Stimulated activated CD8-positive, alpha-beta memory T cell treated with anti-CD3 and anti-CD28 coated beads, Interleukin-12 subunit alpha, Interleukin-12 subunit beta, amount 100 ng/mL, for 24 hours (primary cell): ENCODE data around the gene TIMP3.

Source experiments
- DNase-seq: peaks from one replicate; pipeline ENCODE4 v3.0.0-alpha.2; 2020; ENCODE audit errors: extremely low read depth

Gene TIMP3

DNA sequence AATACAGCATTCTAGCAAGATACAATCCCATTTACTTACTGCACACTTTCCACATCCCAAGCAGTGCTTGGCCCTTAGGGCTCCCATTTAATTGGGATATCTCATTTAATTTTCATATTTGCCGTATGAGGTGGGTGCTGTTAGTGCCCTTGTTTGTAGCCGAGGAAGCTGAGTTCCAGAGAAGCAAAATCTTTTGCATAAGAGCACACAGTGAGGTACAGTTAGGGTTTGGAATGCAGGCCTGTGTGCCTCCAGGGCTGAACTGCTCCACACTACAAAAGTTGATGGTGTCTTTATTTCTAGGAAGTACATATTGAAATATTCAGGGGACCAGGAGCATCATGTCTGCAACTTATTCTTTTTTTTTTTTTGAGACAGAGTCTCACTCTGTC, 15.5 kb upstream of the TIMP3 start:
- no peak for DNase-seq

- DNase-seq, result no peak
Measured at GRCh38 chr22:32788904-32789624, 12.4 kb upstream of the TIMP3 start.

DNA sequence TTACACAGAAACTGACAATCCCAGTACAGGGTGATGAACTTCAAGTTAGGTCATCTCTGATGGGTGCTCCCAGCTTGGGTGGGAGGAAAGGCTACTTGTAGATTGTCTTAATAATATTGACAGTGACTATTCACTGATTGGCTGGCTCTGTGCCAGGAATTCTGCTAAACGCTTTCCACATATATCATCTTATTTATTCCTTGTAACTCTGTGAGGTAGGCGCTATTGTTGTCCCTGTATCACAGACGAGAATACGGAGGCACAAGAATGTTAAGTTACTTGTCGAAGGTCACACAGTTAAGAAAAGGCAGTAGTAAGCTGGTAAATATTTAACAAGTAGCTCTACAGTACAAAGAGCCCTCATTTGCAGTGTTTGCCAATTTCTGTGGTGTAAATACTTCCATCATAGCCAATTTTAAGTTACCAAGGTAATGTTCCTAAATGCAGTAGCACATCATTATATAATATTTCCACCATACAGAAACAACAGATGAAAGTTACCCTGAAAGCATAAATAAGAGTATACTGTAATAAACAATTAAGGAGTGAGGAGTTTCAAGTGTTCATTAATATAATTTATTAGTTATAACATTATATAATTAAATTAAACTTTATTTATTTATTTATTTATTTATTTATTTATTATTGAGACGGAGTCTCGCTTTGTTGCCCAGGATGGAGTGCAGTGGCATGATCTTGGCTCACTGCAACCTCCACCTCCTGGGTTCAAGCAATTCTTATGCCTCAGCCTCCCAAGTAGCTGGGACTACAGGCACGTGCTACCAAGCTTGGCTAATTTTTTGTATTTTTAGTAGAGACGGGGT, 11.5 kb upstream of the TIMP3 start:
- no peak for DNase-seq

GRCh38 chr22:32791056-32791455, 10.4 kb upstream of the TIMP3 start:
- no peak for DNase-seq

DNA sequence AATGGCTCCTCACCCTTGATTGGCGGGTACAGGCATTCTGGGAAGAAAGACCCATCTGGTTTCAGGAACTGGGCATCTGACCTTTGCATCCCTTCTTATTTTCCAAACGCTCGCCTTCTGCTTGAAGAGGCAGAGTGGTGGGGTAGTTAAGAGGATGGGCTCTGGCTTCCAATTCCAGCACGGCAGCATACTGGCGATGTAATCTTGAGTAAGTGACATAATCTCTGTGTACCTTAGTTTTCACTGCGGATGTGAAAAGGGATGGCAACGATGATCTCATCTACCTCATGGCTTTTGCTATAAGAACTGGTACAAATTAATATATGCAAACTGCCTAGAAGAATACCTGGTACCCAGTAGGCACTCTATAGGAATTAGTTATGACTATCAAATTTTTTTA, 10.0 kb upstream of the TIMP3 start:
- DNase-seq, result no peak

- no peak for DNase-seq
Measured at GRCh38 chr22:32793589-32793988, 7.9 kb upstream of the TIMP3 start.

DNA sequence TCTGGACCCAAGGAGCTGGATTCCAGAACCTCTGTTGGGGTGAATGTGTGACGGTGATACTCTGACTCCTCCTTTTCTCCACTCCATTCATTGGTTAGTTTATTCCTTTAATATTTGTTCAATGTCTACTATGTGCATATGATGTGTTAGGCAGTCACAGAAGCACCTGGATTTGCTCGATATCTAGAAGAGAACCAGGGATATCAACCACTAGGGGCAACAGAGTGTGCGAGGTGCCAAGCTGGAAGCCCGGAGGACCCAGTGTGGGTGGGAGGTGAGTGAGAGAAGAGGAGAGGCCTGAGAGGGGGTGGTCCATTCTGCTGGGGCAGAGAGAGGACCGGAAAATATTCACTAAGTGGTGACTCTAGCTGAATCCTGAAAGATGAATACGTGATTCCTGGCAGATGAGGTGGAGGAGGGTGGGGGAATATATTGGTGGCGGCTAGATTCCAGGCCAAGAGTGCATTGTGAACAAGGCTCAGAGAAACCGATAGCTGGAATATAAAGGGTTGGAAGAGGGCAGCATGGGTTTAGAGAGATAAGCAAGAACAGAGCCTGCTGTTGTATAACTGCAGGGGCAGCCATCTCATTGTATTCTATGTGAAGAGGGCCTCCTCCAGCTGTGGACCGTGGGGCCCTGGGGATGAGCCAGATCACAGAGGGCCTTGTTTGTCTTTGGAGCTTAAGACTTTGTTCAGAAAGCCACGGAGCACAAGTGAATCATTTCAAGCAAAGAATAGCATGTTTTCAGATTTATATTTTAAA, 6.9 kb upstream of the TIMP3 start:
- no peak for DNase-seq

DNA sequence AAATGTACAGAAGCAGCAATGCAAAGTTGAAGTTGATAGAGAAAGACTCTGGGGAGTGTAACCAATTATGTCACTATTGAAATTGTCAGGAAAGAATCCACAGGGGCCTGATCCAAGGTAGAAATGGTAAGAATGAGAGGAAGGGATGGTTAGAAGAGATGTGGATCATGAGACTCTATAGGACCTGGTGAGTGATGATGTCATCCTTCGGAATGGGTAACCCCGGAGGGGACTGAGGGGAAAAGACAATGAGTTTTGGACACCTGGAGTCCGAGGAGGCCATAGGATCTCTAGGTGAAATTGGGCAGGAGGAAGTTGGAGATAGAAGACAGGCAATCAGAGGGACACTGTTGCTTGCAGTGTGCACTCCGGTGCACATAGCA, 6.3 kb upstream of the TIMP3 start:
- DNase-seq, result no peak

DNA sequence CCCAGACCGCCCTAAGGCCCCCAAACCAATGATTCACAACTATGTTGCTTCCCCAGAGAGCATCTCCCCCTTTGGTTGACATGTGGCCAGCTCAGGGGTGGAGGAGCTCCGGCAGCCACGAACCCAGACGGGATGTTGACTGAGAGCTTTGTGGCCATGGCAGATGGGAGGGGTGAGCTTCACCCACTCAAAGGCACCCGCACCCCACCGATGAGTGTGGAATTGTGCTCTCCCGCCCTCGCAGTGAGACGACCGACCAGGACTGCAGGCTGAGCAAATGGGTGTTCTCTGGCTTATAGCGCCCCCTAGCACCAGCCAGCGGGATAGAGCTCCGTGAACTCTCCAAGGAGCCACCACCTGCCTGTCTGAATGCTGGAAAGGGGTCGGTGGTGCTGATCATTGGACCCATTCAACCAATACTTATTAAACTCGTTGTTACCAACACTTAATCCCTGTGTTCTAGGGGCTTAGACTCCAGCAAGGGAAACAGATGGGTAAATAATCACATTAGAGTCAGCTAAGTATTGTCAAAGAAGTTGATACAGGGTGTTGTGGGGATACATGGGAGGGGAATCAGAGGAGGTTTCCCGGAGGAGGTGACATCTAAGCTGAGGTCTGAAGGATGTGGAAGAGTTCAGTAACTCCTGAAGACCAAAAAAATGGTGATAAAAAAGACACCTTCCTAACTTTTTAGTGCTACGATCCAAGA, 4.5 kb upstream of the TIMP3 start:
- no peak for DNase-seq

DNA sequence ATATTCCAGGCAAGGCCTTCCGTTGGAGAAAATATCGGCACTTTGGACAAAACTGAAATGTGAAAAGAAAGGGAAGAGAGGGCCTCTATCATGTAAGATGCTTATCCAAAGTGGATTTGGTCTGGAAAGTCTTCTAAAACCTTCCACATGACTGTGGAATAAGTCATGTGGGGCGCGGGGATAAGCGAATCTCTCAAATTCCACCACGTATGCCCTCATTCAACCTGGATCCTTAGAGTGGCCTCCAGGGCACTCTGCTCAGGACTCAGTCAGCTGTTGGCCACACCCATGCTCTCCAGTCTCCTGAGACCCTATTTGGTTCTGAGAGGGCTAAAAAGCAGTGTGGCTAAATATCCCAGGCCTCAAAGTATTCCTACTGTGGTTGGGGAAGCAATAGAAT, 2.0 kb upstream of the TIMP3 start:
- no peak for DNase-seq

- DNase-seq, result no peak
Measured at GRCh38 chr22:32800158-32800882, 1.2 kb upstream of the TIMP3 start.

- no peak for DNase-seq
Measured at GRCh38 chr22:32800994-32801536, 440 bp upstream of the TIMP3 start.

DNA sequence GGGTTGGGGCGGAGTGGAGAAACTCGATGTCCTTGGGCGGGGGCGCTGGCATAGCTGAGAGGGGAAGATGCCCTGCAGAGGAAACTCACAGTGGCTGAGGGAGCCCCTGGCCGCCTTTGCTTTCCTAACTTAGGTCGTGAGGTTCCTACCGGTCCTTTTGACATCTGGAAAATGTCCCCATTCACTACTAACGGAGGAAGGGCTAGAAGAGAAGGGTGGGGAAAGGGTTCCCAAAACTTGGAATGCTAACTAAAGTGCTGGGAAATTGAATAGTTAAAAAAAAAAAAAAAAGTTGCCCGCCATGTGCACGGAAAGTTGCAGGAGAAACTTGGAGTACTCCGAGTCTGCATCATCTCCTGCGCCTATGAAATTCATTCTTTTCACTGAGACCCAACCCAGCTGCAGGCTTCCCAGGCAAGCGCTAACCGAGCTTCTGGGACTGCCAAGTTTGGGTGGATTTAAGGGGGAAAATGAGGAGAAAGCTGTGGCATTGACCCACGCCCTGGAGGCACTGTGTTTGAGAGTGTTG, 796 bp downstream of the TIMP3 start:
- no peak for DNase-seq

DNA sequence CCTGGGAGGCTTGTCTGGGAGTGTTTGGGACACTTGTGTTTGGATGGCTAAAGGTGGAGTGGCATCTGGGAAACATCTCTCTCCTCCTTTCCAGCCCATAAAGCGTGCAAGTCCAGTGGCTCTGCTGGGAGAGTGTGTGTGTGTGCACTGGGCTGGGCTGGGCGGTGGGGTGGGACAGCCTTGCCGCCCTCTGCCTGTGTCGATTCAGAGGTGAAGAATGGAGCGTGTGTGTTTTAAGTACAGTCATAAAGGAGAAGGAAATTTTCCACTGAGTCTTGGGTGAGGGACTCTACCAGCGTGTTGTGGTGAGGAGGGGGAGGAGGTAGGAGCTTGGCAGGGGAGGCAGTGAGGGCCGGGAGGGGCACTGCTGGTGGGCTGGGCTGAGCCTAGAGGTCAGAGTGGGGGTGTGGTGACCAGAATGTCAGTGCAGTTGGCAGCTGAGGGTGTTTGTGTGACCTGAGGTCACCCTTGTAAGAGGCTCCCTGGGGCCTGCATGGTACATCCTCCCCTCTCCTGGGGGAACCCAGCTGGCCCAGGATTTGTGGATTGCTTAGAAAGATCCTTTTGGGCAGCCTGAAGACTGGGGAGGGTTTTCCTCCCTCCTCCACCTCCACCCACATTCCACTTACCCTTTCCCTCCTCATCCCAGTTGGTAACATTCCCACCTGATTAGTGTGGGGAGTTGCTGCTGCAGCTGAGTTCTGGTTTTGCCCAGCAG, 1.7 kb downstream of the TIMP3 start:
- no peak for DNase-seq

GRCh38 chr22:32803738-32804435, 2.4 kb downstream of the TIMP3 start:
- no peak for DNase-seq

DNA sequence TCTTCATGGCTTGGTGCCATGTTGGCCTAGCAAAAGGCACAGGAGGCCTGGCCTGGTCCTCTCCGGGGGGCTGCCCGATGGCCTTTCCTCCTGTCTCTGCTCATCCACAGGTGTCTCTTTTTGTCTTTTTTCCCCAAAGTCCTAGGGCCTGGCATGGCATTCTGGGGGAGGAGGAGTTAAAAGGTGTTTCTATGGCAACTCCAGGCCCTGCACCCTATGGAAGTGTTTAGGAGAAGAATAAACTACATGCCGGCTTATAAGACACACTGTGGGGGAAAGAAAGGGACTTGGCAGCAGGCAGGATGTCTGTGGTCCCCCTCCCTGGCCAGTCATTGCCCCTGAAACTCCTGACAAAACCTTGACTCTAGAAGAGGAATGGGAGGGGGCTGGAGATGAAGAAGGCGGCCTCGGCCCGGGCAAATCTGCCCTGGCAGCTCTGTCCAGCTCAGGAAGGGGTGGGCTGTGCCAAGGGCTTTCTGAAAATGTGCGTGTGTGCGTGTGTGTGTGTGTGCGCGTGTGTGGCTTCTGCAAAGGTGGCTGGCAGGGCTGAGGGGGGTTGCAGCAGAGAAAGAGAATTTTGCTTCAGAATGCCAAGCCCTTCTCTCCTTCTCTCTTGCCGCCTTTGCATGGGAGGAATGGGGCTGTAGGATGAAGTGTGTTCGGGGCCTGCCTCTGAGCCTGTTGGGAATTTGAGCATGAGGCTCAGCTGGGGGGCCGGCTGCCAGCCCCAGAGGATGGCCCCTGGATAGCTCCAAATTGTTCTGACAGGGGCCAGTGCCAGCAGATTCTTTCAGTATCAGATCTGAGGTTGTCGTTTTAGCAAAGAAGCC, 3.2 kb downstream of the TIMP3 start:
- DNase-seq, result no peak

GRCh38 chr22:32805361-32805881, 3.9 kb downstream of the TIMP3 start:
- DNase-seq, result no peak

GRCh38 chr22:32806296-32806695, 4.8 kb downstream of the TIMP3 start:
- no peak for DNase-seq
